ENCODE data around the gene INPP4B.

INPP4B gene

DNA sequence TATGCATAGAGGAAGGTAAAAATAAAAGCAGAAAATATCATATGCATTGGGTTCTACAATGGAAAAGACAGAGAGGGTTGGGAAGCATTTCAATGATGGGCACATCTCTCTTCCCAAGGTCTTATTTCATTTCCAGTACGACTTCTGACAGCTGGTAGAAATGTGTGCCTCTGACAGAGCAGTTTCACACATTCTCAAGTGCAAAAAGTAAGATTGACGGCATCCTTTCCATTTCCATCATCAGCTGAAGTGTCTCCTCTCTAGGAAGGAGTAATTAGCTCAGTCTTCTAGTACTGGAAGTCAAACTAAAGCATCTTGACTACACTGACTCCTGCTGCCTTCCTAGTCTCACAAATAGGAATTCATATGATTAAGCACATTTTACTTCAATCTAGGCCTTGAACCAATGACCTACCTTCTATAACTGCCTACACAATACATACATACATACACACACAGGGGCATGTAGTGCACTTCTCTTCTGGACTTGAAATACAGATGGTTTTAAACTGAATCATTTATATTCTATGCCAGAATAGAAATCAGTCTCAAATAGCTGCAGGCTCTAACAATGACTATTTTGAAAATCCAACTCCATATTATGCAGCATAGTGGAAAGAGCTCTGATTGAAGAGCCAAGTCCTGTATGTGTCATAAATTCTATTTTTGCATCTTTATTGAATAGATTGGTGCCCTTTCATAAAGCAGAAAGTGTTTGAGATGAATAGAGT, 473.4 kb downstream of the INPP4B start:
- DNase-seq (ENCODE audit: low read depth): no peak
- no peak for TF ChIP-seq CTCF (IDR thresholded peaks at IDR 0.05; ENCODE audit: low read depth, low read length)
- no peak overlapping the region for H3K4me3 ChIP-seq (ENCODE audit: low read depth, low read length)

GRCh38 chr4:142369141-142369540, 477.0 kb downstream of the INPP4B start:
- DNase-seq (ENCODE audit: low read depth): no peak
- TF ChIP-seq POLR2A (IDR thresholded peaks at IDR 0.05; ENCODE audit: extremely low read depth, insufficient read length) (no peak), CTCF (IDR thresholded peaks at IDR 0.05; ENCODE audit: low read depth, low read length) (no peak), MAX (IDR thresholded peaks at IDR 0.05; ENCODE audit: low read depth, low read length) (no peak), MYC (IDR thresholded peaks at IDR 0.05; ENCODE audit: low read depth, low read length) (no peak)
- no peak overlapping the region for H3K4me3 ChIP-seq (ENCODE audit: low read depth, low read length)

GRCh38 chr4:142367418-142368180, 478.5 kb downstream of the INPP4B start:
- no peak for TF ChIP-seq MYC (IDR thresholded peaks at IDR 0.05; ENCODE audit: low read depth, low read length)
- no peak for TF ChIP-seq MAX (IDR thresholded peaks at IDR 0.05; ENCODE audit: low read depth, low read length)
- TF ChIP-seq POLR2A (IDR thresholded peaks at IDR 0.05; ENCODE audit: extremely low read depth, insufficient read length): no peak
- no peak for TF ChIP-seq CTCF (IDR thresholded peaks at IDR 0.05; ENCODE audit: low read depth, low read length)
- H3K4me3 ChIP-seq (ENCODE audit: low read depth, low read length): no peak overlapping the region
- no peak for DNase-seq (ENCODE audit: low read depth)

DNA sequence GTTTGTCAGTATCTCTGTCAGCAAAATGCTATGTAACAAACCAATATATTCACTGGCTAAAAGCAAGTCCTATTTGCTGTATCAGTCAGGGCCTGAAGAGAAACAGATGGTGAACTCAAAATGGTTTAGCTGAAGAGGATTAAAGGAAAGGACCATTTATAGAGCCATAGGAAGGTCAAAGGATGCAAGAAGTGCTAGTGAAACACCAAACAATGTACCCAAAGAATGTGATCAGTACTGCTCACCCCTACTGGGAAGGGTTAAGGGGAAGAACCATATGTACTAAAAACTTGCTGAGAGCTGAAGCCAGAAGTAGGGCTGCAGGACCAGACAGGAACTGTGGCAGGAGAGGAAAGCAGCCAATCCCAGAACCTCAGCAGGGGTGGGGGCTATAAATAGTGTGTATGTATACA, 479.3 kb downstream of the INPP4B start:
- TF ChIP-seq MAX (IDR thresholded peaks at IDR 0.05; ENCODE audit: low read depth, low read length) (no peak), MYC (IDR thresholded peaks at IDR 0.05; ENCODE audit: low read depth, low read length) (no peak), POLR2A (IDR thresholded peaks at IDR 0.05; ENCODE audit: extremely low read depth, insufficient read length) (no peak)
- no peak overlapping the region for H3K4me3 ChIP-seq (ENCODE audit: low read depth, low read length)
- DNase-seq (ENCODE audit: low read depth): no peak

DNA sequence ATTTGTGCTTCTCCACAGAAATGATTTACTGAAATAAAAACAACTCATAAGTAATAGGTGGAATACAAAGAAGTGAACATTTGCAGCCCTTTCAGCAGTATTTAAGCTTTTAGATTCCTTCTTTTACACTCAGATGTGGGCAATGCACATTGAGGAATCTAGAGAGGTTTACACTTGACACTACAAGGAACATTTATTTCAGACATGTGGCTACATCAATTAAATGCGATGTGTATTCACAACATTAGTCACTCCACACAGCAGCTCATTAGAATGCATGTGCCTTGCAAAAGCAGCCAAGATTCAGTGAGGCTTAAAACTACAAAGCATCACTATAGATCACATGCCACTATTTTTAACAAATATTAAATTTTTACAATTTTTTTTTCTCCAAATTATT, 480.7 kb downstream of the INPP4B start:
- no peak for DNase-seq (ENCODE audit: low read depth)
- H3K4me3 ChIP-seq (ENCODE audit: low read depth, low read length): no peak overlapping the region
- TF ChIP-seq MYC (IDR thresholded peaks at IDR 0.05; ENCODE audit: low read depth, low read length): no peak
- TF ChIP-seq MAX (IDR thresholded peaks at IDR 0.05; ENCODE audit: low read depth, low read length): no peak
- TF ChIP-seq CTCF (IDR thresholded peaks at IDR 0.05; ENCODE audit: low read depth, low read length): no peak
- TF ChIP-seq POLR2A (IDR thresholded peaks at IDR 0.05; ENCODE audit: extremely low read depth, insufficient read length): no peak

DNA sequence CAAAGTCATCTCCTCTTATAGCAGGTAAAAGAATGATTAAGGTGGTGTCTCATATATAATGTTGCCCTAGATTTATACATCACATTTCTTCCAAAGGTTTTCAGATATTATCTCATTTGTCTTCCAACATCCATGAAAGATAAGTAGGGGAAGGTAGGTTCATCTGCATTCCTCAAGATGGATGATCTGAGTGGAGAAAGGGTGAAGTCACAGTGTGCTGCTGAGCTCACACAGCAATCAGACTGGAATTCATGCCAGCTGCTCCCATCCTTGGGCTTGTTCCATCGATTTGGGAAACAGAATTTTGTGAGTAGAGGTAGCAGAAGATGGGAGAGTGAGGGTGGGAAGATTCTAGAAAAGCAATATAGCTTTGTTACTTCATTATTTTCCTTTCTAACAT, 482.4 kb downstream of the INPP4B start:
- TF ChIP-seq MAX (IDR thresholded peaks at IDR 0.05; ENCODE audit: low read depth, low read length) (no peak), POLR2A (IDR thresholded peaks at IDR 0.05; ENCODE audit: extremely low read depth, insufficient read length) (no peak), MYC (IDR thresholded peaks at IDR 0.05; ENCODE audit: low read depth, low read length) (no peak), CTCF (IDR thresholded peaks at IDR 0.05; ENCODE audit: low read depth, low read length) (no peak)

More for the DNA sequence above, 482.4 kb downstream of the INPP4B start:
- DNase-seq (ENCODE audit: low read depth): no peak
- H3K4me3 ChIP-seq (ENCODE audit: low read depth, low read length): no peak overlapping the region

Measured in NB4 (cell line).